Gastroesophageal sphincter (tissue), 4 donors: ENCODE measurements around the gene EXPH5. TPM values are rescaled to one million over a fixed set of nuclear protein-coding genes. Genes with fewer than 3 reads are reported as not detected.

Source experiments
- ATAC-seq: fragments of 150-250 bp; one replicate; pipeline ENCODE4 v1.9.1; 2016; ENCODE audit warnings: mild to moderate bottlenecking, moderate library complexity
- H3K27ac ChIP-seq, 4 donors: fragments of 200-600 bp; sonication (generic) in 3 of 4; 1 replicate in 3 of 4; 2 replicates in 1 of 4; pipeline ENCODE4 v1.5.1; 2016 to 2019
- H3K27me3 ChIP-seq: fragments of 200-600 bp; sonication (generic); one replicate; pipeline ENCODE4 v1.5.1; 2019
- H3K36me3 ChIP-seq, 2 donors: fragments of 200-600 bp; sonication (generic); one replicate each; pipeline ENCODE4 v1.5.1; 2019; ENCODE audit warnings: control low read depth in 1 of 2
- H3K4me1 ChIP-seq, 3 donors: fragments of 200-600 bp; sonication (generic); 1 replicate in 2 of 3; 2 replicates in 1 of 3; pipeline ENCODE4 v1.5.1; 2016 to 2019; ENCODE audit warnings: control low read depth in 2 of 3
- H3K4me3 ChIP-seq, 2 donors: fragments of 200-600 bp; sonication (generic); one replicate each; pipeline ENCODE4 v1.5.1; 2019; ENCODE audit warnings: mild to moderate bottlenecking in 1 of 2, moderate library complexity in 1 of 2
- H3K9me3 ChIP-seq, 3 donors: fragments of 200-600 bp; sonication (generic); one replicate each; pipeline ENCODE4 v1.5.1; 2017 to 2019; ENCODE audit warnings: control low read depth in 2 of 3
- EP300 ChIP-seq: sonication (generic); formaldehyde crosslinking; IDR thresholded peaks from one replicate; pipeline ENCODE4 v1.6.1; 2017; ENCODE audit warnings: antibody characterized with exemption, mild to moderate bottlenecking
- POLR2A ChIP-seq, 2 donors: fragments of 450-650 bp; IDR thresholded peaks; one replicate each; pipeline ENCODE4 v1.6.1; 2017; ENCODE audit warnings: antibody characterized with exemption in 2 of 2, mild to moderate bottlenecking in 2 of 2, moderate library complexity in 1 of 2
- POLR2AphosphoS5 ChIP-seq: sonication (generic); formaldehyde crosslinking; IDR thresholded peaks from one replicate; pipeline ENCODE4 v1.6.1; 2017; ENCODE audit warnings: antibody characterized with exemption
- WGBS, 2 donors: methylation state at CpG; one replicate each; pipeline ENCODE4 v1.1.5; 2018; ENCODE audit warnings: low coverage in 1 of 2; 5-methylcytosine and 5-hydroxymethylcytosine counted together
- total RNA-seq, 4 donors: library from RNA; depleted of rRNA; stranded (reverse); fragments of >200 nt; gene quantifications; one replicate each; pipeline ENCODE4 v1.1.0, GENCODE V29; 2016
- TF ChIP-seq, protein P1 (sequence below), 4 experiments: fragments of 200-600 bp in 2 of 4; fragments of 450-650 bp in 2 of 4; sonication (generic) in 1 of 4; IDR thresholded peaks; one replicate each; pipeline ENCODE4 v1.5.1; 2017 to 2019; ENCODE audit warnings: antibody characterized with exemption in 4 of 4, mild to moderate bottlenecking in 2 of 4, moderate library complexity in 2 of 4

Gene EXPH5
- total RNA-seq, 4 donors from 2014 or later: 1.1 to 4.8 (median 4.0) TPM

- Histone ChIP-seq H3K4me1 (no peaks in the 10 kb centered on the region), H3K4me3 (no peak overlapping the region), H3K9me3 (no peaks in the 10 kb centered on the region), H3K36me3 (no peaks in the 10 kb centered on the region), H3K27me3 (no peaks in the 10 kb centered on the region), H3K27ac (no peak overlapping the region)
- TF ChIP-seq EP300 (no peak), POLR2A (IDR thresholded peaks at IDR 0.05) (no peak), POLR2AphosphoS5 (no peak)
- TF ChIP-seq, protein P1, sequence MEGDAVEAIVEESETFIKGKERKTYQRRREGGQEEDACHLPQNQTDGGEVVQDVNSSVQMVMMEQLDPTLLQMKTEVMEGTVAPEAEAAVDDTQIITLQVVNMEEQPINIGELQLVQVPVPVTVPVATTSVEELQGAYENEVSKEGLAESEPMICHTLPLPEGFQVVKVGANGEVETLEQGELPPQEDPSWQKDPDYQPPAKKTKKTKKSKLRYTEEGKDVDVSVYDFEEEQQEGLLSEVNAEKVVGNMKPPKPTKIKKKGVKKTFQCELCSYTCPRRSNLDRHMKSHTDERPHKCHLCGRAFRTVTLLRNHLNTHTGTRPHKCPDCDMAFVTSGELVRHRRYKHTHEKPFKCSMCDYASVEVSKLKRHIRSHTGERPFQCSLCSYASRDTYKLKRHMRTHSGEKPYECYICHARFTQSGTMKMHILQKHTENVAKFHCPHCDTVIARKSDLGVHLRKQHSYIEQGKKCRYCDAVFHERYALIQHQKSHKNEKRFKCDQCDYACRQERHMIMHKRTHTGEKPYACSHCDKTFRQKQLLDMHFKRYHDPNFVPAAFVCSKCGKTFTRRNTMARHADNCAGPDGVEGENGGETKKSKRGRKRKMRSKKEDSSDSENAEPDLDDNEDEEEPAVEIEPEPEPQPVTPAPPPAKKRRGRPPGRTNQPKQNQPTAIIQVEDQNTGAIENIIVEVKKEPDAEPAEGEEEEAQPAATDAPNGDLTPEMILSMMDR (IDR thresholded peaks at IDR 0.05): no peak
- 58 to 69% methylated on average over 4 to 5 of the region's 5 CpGs for WGBS, 2 donors
- no peak for ATAC-seq
These were observed 47.6 kb downstream of the EXPH5 start for GRCh38 chr11:108545909-108546501.

DNA sequence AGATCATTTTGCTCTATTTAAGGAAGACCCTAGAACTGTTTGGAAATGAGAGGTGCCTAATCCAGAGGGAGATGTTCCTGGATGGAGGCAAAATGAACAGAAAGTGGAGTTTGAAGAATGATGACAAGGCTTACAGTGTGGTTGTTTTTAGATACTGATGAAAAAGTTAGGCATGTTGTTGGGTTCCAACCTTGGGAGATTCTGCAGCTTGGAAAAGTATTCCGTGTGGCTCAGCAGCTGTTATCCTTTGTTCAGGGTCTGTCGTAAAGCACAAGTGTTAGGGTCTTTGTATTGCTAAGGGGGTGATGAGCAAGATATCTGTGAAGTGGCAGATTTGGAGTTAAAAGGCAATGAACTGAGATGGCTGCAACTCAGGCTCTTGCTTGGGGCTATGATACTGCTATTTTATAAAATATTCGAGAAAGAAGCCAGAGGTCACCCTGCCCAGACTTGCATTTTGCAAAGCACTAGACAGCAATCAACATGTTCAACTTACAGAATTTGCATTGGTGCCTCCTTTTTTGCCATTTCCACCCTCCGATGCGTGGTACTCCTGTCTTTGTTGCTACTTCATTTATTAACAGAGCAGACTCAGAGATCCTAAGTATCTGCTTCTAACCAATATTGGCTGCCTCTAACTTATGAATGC is 50.1 kb downstream of the EXPH5 start:
- H3K9me3 ChIP-seq: no peaks in the 10 kb centered on the region
- H3K36me3 ChIP-seq: peaks cover 0 to 3% of the 10 kb centered on the region in 2 donors
- no peak for ATAC-seq
- TF ChIP-seq EP300 (no peak), POLR2AphosphoS5 (no peak), POLR2A (IDR thresholded peaks at IDR 0.05) (no peak)
- TF ChIP-seq, protein P1 (IDR thresholded peaks at IDR 0.05): no peak
- H3K4me3 ChIP-seq: no peak overlapping the region
- no peaks in the 10 kb centered on the region for H3K4me1 ChIP-seq
- H3K27ac ChIP-seq: no peak overlapping the region
- no peaks in the 10 kb centered on the region for H3K27me3 ChIP-seq
- 76 to 86% methylated on average over 5 of the region's 5 CpGs for WGBS, 2 donors

- TF ChIP-seq EP300: no peak
- no peak for TF ChIP-seq POLR2A (IDR thresholded peaks at IDR 0.05)
- TF ChIP-seq, protein P1 (IDR thresholded peaks at IDR 0.05): no peak
- no peak for TF ChIP-seq POLR2AphosphoS5
- Histone ChIP-seq H3K4me3 (no peak overlapping the region), H3K4me1 (no peaks in the 10 kb centered on the region), H3K27ac (no peak overlapping the region), H3K27me3 (no peaks in the 10 kb centered on the region), H3K9me3 (no peaks in the 10 kb centered on the region), H3K36me3 (peaks cover 0 to 8% of the 10 kb centered on the region in 2 donors)
- no peak for ATAC-seq
These were observed 52.0 kb downstream of the EXPH5 start for GRCh38 chr11:108541531-108541930.

DNA sequence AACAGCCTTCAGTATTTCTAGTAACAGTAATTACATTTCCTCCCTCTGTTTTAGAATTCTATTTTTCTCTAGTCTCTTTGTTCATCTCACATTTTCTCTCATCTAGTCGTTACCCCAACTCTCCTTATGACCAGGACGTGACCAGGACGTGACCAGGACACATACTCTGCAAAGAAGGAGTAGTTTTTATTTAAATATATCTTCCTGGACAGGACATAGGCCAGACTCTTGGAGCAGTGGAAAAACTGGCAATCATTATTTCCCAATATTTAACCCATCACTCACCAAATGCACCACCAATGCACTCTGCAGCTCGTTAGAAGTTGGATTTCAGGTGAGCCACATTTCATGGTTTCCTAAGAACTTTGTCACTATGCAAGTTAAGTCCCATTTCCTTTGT is 55.1 kb downstream of the EXPH5 start:
- Histone ChIP-seq H3K4me3 (no peak overlapping the region), H3K36me3 (peaks cover 0 to 11% of the 10 kb centered on the region in 2 donors), H3K9me3 (no peaks in the 10 kb centered on the region), H3K4me1 (no peaks in the 10 kb centered on the region), H3K27me3 (no peaks in the 10 kb centered on the region), H3K27ac (no peak overlapping the region)
- no peak for ATAC-seq
- TF ChIP-seq POLR2A (IDR thresholded peaks at IDR 0.05): no peak
- TF ChIP-seq EP300: no peak
- TF ChIP-seq POLR2AphosphoS5: no peak
- TF ChIP-seq, protein P1 (IDR thresholded peaks at IDR 0.05): no peak
- 60 to 82% methylated on average over 3 to 4 of the region's 4 CpGs for WGBS, 2 donors

DNA sequence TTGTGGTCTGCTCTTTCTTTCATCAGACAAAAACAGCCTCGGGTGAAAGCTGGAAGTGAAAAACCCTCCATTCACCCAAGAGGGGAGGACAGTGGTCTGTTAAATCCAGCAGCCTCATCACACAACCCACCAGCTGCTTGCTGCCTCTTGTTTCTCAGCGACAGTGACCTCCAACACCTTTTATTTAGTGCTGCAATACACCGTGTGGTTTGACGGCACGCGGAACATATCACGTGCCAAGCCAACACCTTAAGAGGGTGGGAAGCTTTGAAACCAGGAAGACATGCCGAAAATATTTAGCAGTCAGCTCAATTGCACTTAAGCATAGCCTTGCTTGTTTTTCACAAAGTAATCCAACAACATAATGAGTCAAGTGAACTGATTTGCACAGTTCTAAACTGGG is 55.5 kb downstream of the EXPH5 start:
- peaks cover 0 to 11% of the 10 kb centered on the region in 2 donors for H3K36me3 ChIP-seq
- H3K27me3 ChIP-seq: no peaks in the 10 kb centered on the region
- TF ChIP-seq, protein P1 (IDR thresholded peaks at IDR 0.05): no peak
- TF ChIP-seq POLR2A (IDR thresholded peaks at IDR 0.05) (no peak), EP300 (no peak), POLR2AphosphoS5 (no peak)
- H3K27ac ChIP-seq: no peak overlapping the region
- ATAC-seq: no peak
- no peaks in the 10 kb centered on the region for H3K4me1 ChIP-seq
- H3K9me3 ChIP-seq: no peaks in the 10 kb centered on the region
- no peak overlapping the region for H3K4me3 ChIP-seq
- WGBS, 2 donors: 36 to 59% methylated on average over 2 to 4 of the region's 8 CpGs
